Right atrium auricular region (tissue), 2 donors: Measurements from ENCODE around the gene CFAP45. TPM values are rescaled to one million over a fixed set of nuclear protein-coding genes. Genes with fewer than 3 reads are reported as not detected.

Source experiments
- DNase-seq: peaks from one replicate; pipeline ENCODE4 v3.0.0-alpha.2; 2019; ENCODE audit warnings: low spot score
- H3K27ac ChIP-seq, 2 donors: fragments of 200-600 bp; sonication (generic); 1 replicate in 1 of 2; 2 replicates in 1 of 2; pipeline ENCODE4 v1.5.1; 2016 to 2019
- H3K27me3 ChIP-seq, 2 donors: fragments of 200-600 bp; sonication (generic); one replicate each; pipeline versions ENCODE4 v1.5.1 to v1.6.0; 2017 to 2019
- H3K36me3 ChIP-seq: fragments of 200-600 bp; sonication (generic); one replicate; pipeline ENCODE4 v1.5.1; 2016
- H3K4me1 ChIP-seq, 2 donors: fragments of 200-600 bp; sonication (generic); one replicate each; pipeline versions ENCODE4 v1.5.1 to v1.6.0; 2017 to 2019
- H3K4me3 ChIP-seq, 2 donors: fragments of 200-600 bp; sonication (generic); 1 replicate in 1 of 2; 2 replicates in 1 of 2; pipeline ENCODE4 v1.5.1; 2017 to 2019; ENCODE audit warnings: mild to moderate bottlenecking in 1 of 2, moderate library complexity in 1 of 2
- H3K9me3 ChIP-seq, 2 donors: fragments of 200-600 bp; sonication (generic); one replicate each; pipeline ENCODE4 v1.5.1; 2019
- CTCF ChIP-seq, 2 donors: fragments of 200-600 bp; sonication (generic); IDR thresholded peaks; one replicate each; pipeline ENCODE4 v1.5.1; 2019; ENCODE audit warnings: antibody characterized with exemption in 2 of 2
- total RNA-seq, 2 donors: library from RNA; depleted of rRNA; stranded (reverse); fragments of >200 nt; gene quantifications; one replicate each; pipeline ENCODE4 v1.1.0, GENCODE V29; 2016

The CFAP45 gene
- total RNA-seq, 2 donors from 2014 or later: 0.86 to 1.3 TPM

- no peak overlapping the region for H3K27ac ChIP-seq
- TF ChIP-seq CTCF (IDR thresholded peaks at IDR 0.05): no peak
Observed at GRCh38 chr1:159930216-159930615, 30.3 kb upstream of the CFAP45 start.

GRCh38 chr1:159929155-159930051 is 29.4 kb upstream of the CFAP45 start:
- DNase-seq: no peak
- Histone ChIP-seq H3K4me1 (peaks cover 0 to 11% of the 10 kb centered on the region in 2 donors), H3K36me3 (no peaks in the 10 kb centered on the region), H3K9me3 (no peaks in the 10 kb centered on the region), H3K27ac (no peak overlapping the region), H3K27me3 (no peaks in the 10 kb centered on the region), H3K4me3 (no peak overlapping the region)
- no peak for TF ChIP-seq CTCF (IDR thresholded peaks at IDR 0.05)

More at GRCh38 chr1:159930216-159930615, 30.3 kb upstream of the CFAP45 start:
- no peak for DNase-seq
- H3K4me3 ChIP-seq: no peak overlapping the region
- H3K27me3 ChIP-seq: no peaks in the 10 kb centered on the region
- H3K36me3 ChIP-seq: no peaks in the 10 kb centered on the region
- H3K4me1 ChIP-seq: peaks cover 0 to 11% of the 10 kb centered on the region in 2 donors
- no peaks in the 10 kb centered on the region for H3K9me3 ChIP-seq

GRCh38 chr1:159928491-159929050 is 28.6 kb upstream of the CFAP45 start:
- Histone ChIP-seq H3K4me3 (no peak overlapping the region), H3K9me3 (no peaks in the 10 kb centered on the region), H3K27me3 (no peaks in the 10 kb centered on the region), H3K27ac (no peak overlapping the region), H3K36me3 (no peaks in the 10 kb centered on the region), H3K4me1 (peaks cover 0 to 17% of the 10 kb centered on the region in 2 donors)
- no peak for TF ChIP-seq CTCF (IDR thresholded peaks at IDR 0.05)
- no peak for DNase-seq

GRCh38 chr1:159927849-159928431 is 28.0 kb upstream of the CFAP45 start:
- Histone ChIP-seq H3K27me3 (no peaks in the 10 kb centered on the region), H3K36me3 (no peaks in the 10 kb centered on the region), H3K27ac (no peak overlapping the region), H3K4me3 (no peak overlapping the region), H3K4me1 (peaks cover 0 to 23% of the 10 kb centered on the region in 2 donors), H3K9me3 (no peaks in the 10 kb centered on the region)
- no peak for DNase-seq
- no peak for TF ChIP-seq CTCF (IDR thresholded peaks at IDR 0.05)

- no peak overlapping the region for H3K27ac ChIP-seq
- H3K9me3 ChIP-seq: no peaks in the 10 kb centered on the region
- peaks cover 0 to 29% of the 10 kb centered on the region in 2 donors for H3K4me1 ChIP-seq
- H3K27me3 ChIP-seq: no peaks in the 10 kb centered on the region
- H3K36me3 ChIP-seq: no peaks in the 10 kb centered on the region
- no peak for DNase-seq
- TF ChIP-seq CTCF (IDR thresholded peaks at IDR 0.05): no peak
- H3K4me3 ChIP-seq: no peak overlapping the region
Observed at GRCh38 chr1:159927211-159927848, 27.4 kb upstream of the CFAP45 start.
